K562 (cell line): ENCODE data around the gene KCNA2. TPM values are rescaled to one million over a fixed set of nuclear protein-coding genes. Genes with fewer than 3 reads are reported as not detected.

Experiments used
- ATAC-seq: fragments of 200-7000 bp; cut with Tn5 transposase; 3 replicates; pipeline ENCODE4 v1.9.1; 2020; ENCODE audit warnings: moderate library complexity
- BruUV-seq: library from RNA; stranded (reverse); fragments of 400-500 nt; replicated peaks from 2 replicates; lab custom pipeline; 2021; lab: Mats Ljungman, UMichigan
- CTCF ChIA-PET: fragments of 300-600 bp; formaldehyde crosslinking; extraction: SDS; loops from one replicate; lab custom pipeline; 2021; ENCODE audit warnings: low intra/inter-chr PET ratio; lab: Yijun Ruan, JAX
- POLR2A ChIA-PET: fragments of 300-600, 350-650 bp; sonication (Branson Sonifier 250); formaldehyde crosslinking; extraction: SDS; loops from one replicate; lab custom pipeline; 2021; ENCODE audit warnings: antibody characterized with exemption, inconsistent platforms; lab: Yijun Ruan, JAX
- DNase-seq, 4 experiments: peaks; one replicate each; pipeline versions ENCODE4 v3.0.0 to v3.0.0-alpha.2; 2011 to 2018; ENCODE audit warnings: low spot score in 3 of 4, mixed read lengths in 3 of 4; ENCODE audit errors: extremely low read depth in 1 of 4
- FAIRE-seq: peaks from 2 replicates; lab custom pipeline; 2011; peaks lifted over from hg19 to GRCh38; lab: Jason Lieb, UNC
- H2AFZ ChIP-seq: 2 replicates; pipeline ENCODE4 v1.6.0; 2011; ENCODE audit warnings: low read depth, low read length, control low read depth, inconsistent platforms
- H3K27ac ChIP-seq: fragments of 200-600 bp; 3 replicates; pipeline ENCODE4 v1.8.0; 2011; ENCODE audit warnings: low read depth, mild to moderate bottlenecking, control low read depth, inconsistent platforms, low read length, moderate library complexity, mixed read lengths; ENCODE audit errors: extremely low read depth
- H3K27me3 ChIP-seq, 2 experiments: fragments of 300-600 bp in 1 of 2; 2 replicates in 1 of 2; 3 replicates in 1 of 2; pipeline versions ENCODE4 v1.6.0 to v1.8.0; 2011; ENCODE audit warnings: inconsistent platforms in 2 of 2, low read length in 2 of 2, mild to moderate bottlenecking in 1 of 2, mixed read lengths in 1 of 2, moderate library complexity in 1 of 2; ENCODE audit not compliant: control insufficient read depth in 2 of 2, insufficient read depth in 2 of 2
- H3K36me3 ChIP-seq: fragments of 300-600 bp; 3 replicates; pipeline ENCODE4 v1.8.0; 2011; ENCODE audit warnings: mild to moderate bottlenecking, low read length, inconsistent platforms; ENCODE audit not compliant: control insufficient read depth, insufficient read depth
- H3K4me1 ChIP-seq, 2 experiments: fragments of 200-600 bp in 1 of 2; replicated peaks in 1 of 2; 2 replicates in 1 of 2; 3 replicates in 1 of 2; pipeline versions ENCODE4 v1.5.1 to v1.8.0; 2011; ENCODE audit warnings: inconsistent platforms in 2 of 2, low read length in 2 of 2, mild to moderate bottlenecking in 1 of 2, mixed read lengths in 1 of 2, moderate library complexity in 1 of 2; ENCODE audit not compliant: control insufficient read depth in 2 of 2, insufficient read depth in 2 of 2
- H3K4me2 ChIP-seq: 2 replicates; pipeline ENCODE4 v1.6.1; 2011; ENCODE audit warnings: low read length, control low read depth, inconsistent platforms, mixed read lengths; ENCODE audit not compliant: insufficient read depth
- H3K4me3 ChIP-seq: fragments of 200-600 bp; sonication (generic), shearing (Covaris generic); 2 replicates; pipeline ENCODE4 v1.5.1; 2016; ENCODE audit warnings: control low read depth, inconsistent platforms
- H3K79me2 ChIP-seq: fragments of 200-600 bp; 3 replicates; pipeline ENCODE4 v1.8.0; 2011; ENCODE audit warnings: low read length, inconsistent platforms; ENCODE audit not compliant: control insufficient read depth, insufficient read depth
- H3K9ac ChIP-seq, 2 experiments: 2 replicates each; pipeline versions ENCODE4 v1.6.0 to v1.6.1; 2011; ENCODE audit warnings: low read depth in 2 of 2, low read length in 2 of 2, control low read depth in 1 of 2, inconsistent platforms in 1 of 2, mild to moderate bottlenecking in 1 of 2, mixed read lengths in 1 of 2; ENCODE audit not compliant: insufficient read depth in 1 of 2
- H3K9me1 ChIP-seq: one replicate; pipeline ENCODE4 v1.6.0; 2011; ENCODE audit warnings: inconsistent platforms, mild to moderate bottlenecking, low read length, moderate library complexity; ENCODE audit not compliant: control insufficient read depth, insufficient read depth
- H3K9me3 ChIP-seq: replicated peaks from 2 replicates; pipeline ENCODE4 v1.5.1; 2011; ENCODE audit warnings: low read depth, low read length, inconsistent platforms; ENCODE audit not compliant: control insufficient read depth, insufficient read depth
- H4K20me1 ChIP-seq: replicated peaks from 2 replicates; pipeline ENCODE4 v1.6.1; 2011; ENCODE audit warnings: low read length, inconsistent platforms, mixed read lengths; ENCODE audit not compliant: control insufficient read depth, insufficient read depth
- FOXP4 ChIP-seq: sonication (generic); formaldehyde crosslinking; IDR thresholded peaks from 2 replicates; pipeline ENCODE4 v1.8.0; 2022; ENCODE audit warnings: mild to moderate bottlenecking, missing genetic modification reagents, borderline replicate concordance
- NR2C2 ChIP-seq, 2 experiments: fragments of 200-800 bp in 1 of 2; sonication (Bioruptor generic) in 1 of 2; sonication (generic) in 1 of 2; formaldehyde crosslinking in 1 of 2; IDR thresholded peaks; 2 replicates each; pipeline versions ENCODE4 v1.6.1 to v1.8.0; 2016 to 2022; ENCODE audit warnings: mild to moderate bottlenecking in 1 of 2, missing compliant biosample characterization in 1 of 2, missing genetic modification characterization in 1 of 2, missing genetic modification reagents in 1 of 2
- RBM17 ChIP-seq: fragments of 200-400 bp; formaldehyde crosslinking; IDR thresholded peaks from 2 replicates; pipeline ENCODE4 v1.6.1; 2017; ENCODE audit warnings: low read depth, mild to moderate bottlenecking, low read length, borderline replicate concordance
- TRIM24 ChIP-seq, 2 experiments: fragments of 450-650 bp; IDR thresholded peaks; 2 replicates each; pipeline ENCODE4 v1.6.1; 2016
- USF1 ChIP-seq: sonication (generic); formaldehyde crosslinking; IDR thresholded peaks from 2 replicates; pipeline ENCODE4 v1.9.0; 2022; ENCODE audit warnings: mild to moderate bottlenecking, missing genetic modification reagents
- ZBTB49 ChIP-seq: sonication (generic); formaldehyde crosslinking; IDR thresholded peaks from 2 replicates; pipeline ENCODE4 v1.8.0; 2022; ENCODE audit warnings: missing genetic modification reagents, mild to moderate bottlenecking, borderline replicate concordance
- ZNF12 ChIP-seq: sonication (generic); formaldehyde crosslinking; IDR thresholded peaks from 2 replicates; pipeline ENCODE4 v1.4.0; 2020; ENCODE audit warnings: mild to moderate bottlenecking, missing genetic modification reagents
- ZNF449 ChIP-seq: fragments of 250-450 bp; sonication (Bioruptor Pico); IDR thresholded peaks from 2 replicates; pipeline ENCODE4 v1.8.0; 2022; ENCODE audit warnings: moderate library complexity, mild to moderate bottlenecking, inconsistent platforms
- in situ Hi-C: fragments of 300-500 bp; cut with MboI; formaldehyde crosslinking; loops from 4 replicates; pipeline ENCODE4 v1.15.0; 2018; ENCODE audit warnings: inconsistent platforms, mixed read lengths
- intact Hi-C: fragments of 100-400 bp; cut with micrococcal nuclease; formaldehyde crosslinking; loops from 2 replicates; pipeline ENCODE4 v1.14.2; 2022
- polyA plus RNA-seq, 8 experiments: library from polyadenylated mRNA; depleted of rRNA in 4 of 8; stranded (reverse) in 5 of 8; unstranded in 3 of 8; fragments of >200 nt; fragmentation: Nextera tagmentation in 2 of 8; fragmentation: Illumina TruSeq in 1 of 8; extraction: Ambion mirVana in 2 of 8; extraction: Trizol in 1 of 8; gene quantifications; 2 replicates each; pipeline versions ENCODE4 v1.2.1 to v1.2.3, GENCODE V29; 2011 to 2014; ENCODE audit warnings: inconsistent platforms in 1 of 8, missing spikeins in 1 of 8
- total RNA-seq, 7 experiments: library from RNA; depleted of rRNA in 6 of 7; stranded (reverse); fragments of >200 nt in 6 of 7; fragmentation: Illumina TruSeq in 2 of 7; extraction: Trizol in 2 of 7; gene quantifications; 2 replicates each; pipeline versions ENCODE4 v1.2.1 to v1.2.3, GENCODE V29; 2011 to 2021; ENCODE audit warnings: low replicate concordance in 1 of 7
- TF ChIP-seq, protein P1 (sequence below): fragments of 200-400 bp; formaldehyde crosslinking; IDR thresholded peaks from 2 replicates; pipeline ENCODE4 v1.6.1; 2017; ENCODE audit warnings: mild to moderate bottlenecking, low read depth, low read length, moderate library complexity
- TF ChIP-seq, protein P2 (sequence below): fragments of 150-350 bp; conservative IDR thresholded peaks from 2 replicates; pipeline ENCODE4 v1.6.1; 2014; ENCODE audit warnings: low read length

Gene KCNA2
- total and polyA plus RNA-seq, 9 of the 15 experiments (the other 6 are each of a cell fraction or from before 2014, with no cell fraction given): not detected

DNA sequence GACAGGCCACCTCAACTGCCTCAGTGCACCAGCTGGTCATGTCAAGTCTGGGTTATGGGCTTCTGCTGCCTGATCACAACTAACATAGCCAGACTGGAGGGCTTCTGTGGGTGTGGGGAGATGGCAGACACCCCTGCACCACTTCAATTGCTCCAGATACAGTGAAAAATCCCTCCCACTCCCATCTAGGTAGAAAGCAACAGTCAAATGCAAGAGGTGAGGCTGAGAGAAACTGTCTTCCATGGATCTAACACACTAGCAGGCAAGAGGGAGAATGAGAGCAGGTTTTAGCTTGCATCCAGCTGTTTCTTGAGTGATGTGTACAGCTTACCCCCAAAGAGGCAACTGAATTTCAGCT, 10.8 kb downstream of the KCNA2 start:
- BruUV-seq: no TSS peak
- H3K4me3 ChIP-seq: no peak overlapping the region
- H3K9ac ChIP-seq: no peak overlapping the region
- ATAC-seq (no peak), DNase-seq (no peak), FAIRE-seq (no peak)
- ChIA-PET POLR2A (no interaction called here), CTCF (no interaction called here)
- in situ Hi-C loops: no loop called here
- no peaks in the 10 kb centered on the region for H3K79me2 ChIP-seq
- no peak overlapping the region for H2AFZ ChIP-seq
- no peak overlapping the region for H3K27ac ChIP-seq
- H3K4me1 ChIP-seq: no peaks in the 10 kb centered on the region
- no peaks in the 10 kb centered on the region for H3K9me1 ChIP-seq
- H4K20me1 ChIP-seq: no peaks in the 10 kb centered on the region; the same call in 1 of the 2 replicates
- H3K36me3 ChIP-seq: no peaks in the 10 kb centered on the region
- H3K27me3 ChIP-seq: no peaks in the 10 kb centered on the region; a peak in 2 of 5 replicates
- no peaks in the 10 kb centered on the region for H3K9me3 ChIP-seq
- intact Hi-C loops: no loop called here
- H3K4me2 ChIP-seq: no peak overlapping the region
- no peak for TF ChIP-seq USF1 (CRISPR knock-in tag)
- no peak for TF ChIP-seq ZNF12 (CRISPR knock-in tag)
- no peak for TF ChIP-seq ZNF449
- TF ChIP-seq, protein P1, sequence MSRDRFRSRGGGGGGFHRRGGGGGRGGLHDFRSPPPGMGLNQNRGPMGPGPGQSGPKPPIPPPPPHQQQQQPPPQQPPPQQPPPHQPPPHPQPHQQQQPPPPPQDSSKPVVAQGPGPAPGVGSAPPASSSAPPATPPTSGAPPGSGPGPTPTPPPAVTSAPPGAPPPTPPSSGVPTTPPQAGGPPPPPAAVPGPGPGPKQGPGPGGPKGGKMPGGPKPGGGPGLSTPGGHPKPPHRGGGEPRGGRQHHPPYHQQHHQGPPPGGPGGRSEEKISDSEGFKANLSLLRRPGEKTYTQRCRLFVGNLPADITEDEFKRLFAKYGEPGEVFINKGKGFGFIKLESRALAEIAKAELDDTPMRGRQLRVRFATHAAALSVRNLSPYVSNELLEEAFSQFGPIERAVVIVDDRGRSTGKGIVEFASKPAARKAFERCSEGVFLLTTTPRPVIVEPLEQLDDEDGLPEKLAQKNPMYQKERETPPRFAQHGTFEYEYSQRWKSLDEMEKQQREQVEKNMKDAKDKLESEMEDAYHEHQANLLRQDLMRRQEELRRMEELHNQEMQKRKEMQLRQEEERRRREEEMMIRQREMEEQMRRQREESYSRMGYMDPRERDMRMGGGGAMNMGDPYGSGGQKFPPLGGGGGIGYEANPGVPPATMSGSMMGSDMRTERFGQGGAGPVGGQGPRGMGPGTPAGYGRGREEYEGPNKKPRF: no peak
- no peak for TF ChIP-seq TRIM24 (IDR thresholded peaks at IDR 0.05)
- TF ChIP-seq RBM17: no peak
- TF ChIP-seq ZBTB49 (CRISPR knock-in tag): no peak
- TF ChIP-seq FOXP4: no peak
- TF ChIP-seq NR2C2 (CRISPR knock-in tag; IDR thresholded peaks at IDR 0.05): no peak
- no peak for TF ChIP-seq NR2C2 (tag; IDR thresholded peaks at IDR 0.05)
- TF ChIP-seq, protein P2, sequence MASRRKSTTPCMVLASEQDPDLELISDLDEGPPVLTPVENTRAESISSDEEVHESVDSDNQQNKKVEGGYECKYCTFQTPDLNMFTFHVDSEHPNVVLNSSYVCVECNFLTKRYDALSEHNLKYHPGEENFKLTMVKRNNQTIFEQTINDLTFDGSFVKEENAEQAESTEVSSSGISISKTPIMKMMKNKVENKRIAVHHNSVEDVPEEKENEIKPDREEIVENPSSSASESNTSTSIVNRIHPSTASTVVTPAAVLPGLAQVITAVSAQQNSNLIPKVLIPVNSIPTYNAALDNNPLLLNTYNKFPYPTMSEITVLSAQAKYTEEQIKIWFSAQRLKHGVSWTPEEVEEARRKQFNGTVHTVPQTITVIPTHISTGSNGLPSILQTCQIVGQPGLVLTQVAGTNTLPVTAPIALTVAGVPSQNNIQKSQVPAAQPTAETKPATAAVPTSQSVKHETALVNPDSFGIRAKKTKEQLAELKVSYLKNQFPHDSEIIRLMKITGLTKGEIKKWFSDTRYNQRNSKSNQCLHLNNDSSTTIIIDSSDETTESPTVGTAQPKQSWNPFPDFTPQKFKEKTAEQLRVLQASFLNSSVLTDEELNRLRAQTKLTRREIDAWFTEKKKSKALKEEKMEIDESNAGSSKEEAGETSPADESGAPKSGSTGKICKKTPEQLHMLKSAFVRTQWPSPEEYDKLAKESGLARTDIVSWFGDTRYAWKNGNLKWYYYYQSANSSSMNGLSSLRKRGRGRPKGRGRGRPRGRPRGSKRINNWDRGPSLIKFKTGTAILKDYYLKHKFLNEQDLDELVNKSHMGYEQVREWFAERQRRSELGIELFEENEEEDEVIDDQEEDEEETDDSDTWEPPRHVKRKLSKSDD: no peak
